NCI-H2227 (cell line): ENCODE results near the gene R3HDM2.
A peak's percentile ranks its signal among the peaks of the same experiment; 100 is the strongest.

ENCODE experiments used
- DNase-seq: peaks from one replicate; lab custom pipeline; 2025; ENCODE audit not compliant: unreplicated experiment; lab: John Stamatoyannopoulos, UW

R3HDM2 gene

GRCh38 chr12:57430931-57431566, at the start of gene R3HDM2:
Gene R3HDM2, minus strand, starts transcription at chr12:57431043. Its CDS starts 120,615 bp downstream, at chr12:57310428.
- peak; percentile 94 for DNase-seq

DNA sequence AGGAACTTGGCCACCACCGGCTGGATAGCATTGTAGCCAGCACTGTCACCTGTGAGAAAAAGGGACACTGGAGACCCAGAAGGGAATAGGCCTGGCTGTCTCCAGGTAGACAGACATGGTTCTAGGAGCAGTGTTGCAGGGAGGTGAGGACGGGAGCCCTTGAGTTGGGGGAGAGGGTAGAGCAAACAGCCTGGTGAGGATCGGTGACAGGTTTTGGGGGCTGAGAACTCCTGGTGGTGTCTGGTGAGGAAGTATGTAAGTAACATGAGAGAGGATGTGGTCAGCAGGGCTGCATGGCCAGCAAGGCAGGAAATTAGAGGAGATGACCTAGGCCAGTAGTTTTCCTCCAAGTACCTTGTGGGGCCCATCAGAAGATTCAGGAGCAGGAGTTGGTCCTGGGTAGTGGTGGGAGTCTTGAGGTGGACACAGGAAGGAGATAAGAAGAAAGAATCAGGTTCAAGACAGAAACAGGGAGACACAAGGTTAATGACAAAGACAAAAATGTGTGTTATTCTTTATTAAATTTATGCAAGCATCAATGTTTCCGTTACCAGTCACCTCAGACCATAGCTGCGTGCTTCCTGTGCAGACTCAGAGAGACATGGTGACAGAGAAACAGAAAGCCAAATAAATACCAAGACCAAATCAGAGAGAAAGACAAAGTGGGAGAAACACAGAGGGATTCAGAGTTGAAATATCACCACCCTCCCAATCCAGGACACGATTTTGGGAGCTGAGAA, 48.7 kb upstream of the R3HDM2 start, which contains the start of gene ARHGAP9:
ARHGAP9 (minus strand) TSS at position 491 of the 740 bp plus-strand sequence; CDS start at position 31, 460 bp downstream.
- no peak for DNase-seq

GRCh38 chr12:57479043-57479375, 48.2 kb upstream of the R3HDM2 start:
- no peak for DNase-seq

GRCh38 chr12:57477710-57478681, 47.2 kb upstream of the R3HDM2 start:
- DNase-seq, result no peak

DNA sequence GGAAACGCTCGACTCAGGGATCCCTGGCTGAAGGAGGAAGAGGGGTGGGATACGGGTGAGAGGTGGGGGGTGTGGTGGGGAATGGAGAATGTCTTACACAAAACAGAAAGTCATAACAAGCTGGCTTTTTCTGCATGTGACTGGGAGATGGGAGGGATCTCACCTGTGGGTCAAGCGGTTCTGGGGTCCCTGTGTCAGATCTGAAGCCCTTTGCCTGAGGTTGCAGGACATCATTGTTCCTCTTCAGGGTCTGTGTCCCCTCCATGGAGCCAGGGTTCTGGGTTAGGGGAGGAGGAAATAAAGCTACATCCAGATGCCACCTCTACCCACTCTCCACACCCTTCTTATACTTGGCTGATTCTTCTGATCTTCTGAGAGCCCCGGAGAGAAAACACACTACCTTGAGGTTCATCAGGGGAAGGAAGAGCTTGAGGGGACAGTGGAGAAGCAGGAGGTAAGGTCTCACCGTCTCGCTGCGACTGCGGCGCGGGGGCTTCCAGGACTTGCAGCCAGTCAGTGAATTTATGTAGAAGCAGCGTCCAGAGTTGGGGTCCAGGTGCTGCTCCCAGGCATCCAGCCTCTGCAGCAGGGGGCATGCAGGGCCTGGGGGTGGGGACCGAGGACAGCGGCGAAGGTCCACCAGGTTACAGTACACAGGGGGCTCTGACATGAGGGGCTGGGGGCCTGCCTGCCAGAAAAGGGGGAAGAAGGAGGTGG, 46.3 kb upstream of the R3HDM2 start:
- DNase-seq, result no peak

GRCh38 chr12:57476162-57476992, 45.5 kb upstream of the R3HDM2 start:
- DNase-seq, result no peak

DNA sequence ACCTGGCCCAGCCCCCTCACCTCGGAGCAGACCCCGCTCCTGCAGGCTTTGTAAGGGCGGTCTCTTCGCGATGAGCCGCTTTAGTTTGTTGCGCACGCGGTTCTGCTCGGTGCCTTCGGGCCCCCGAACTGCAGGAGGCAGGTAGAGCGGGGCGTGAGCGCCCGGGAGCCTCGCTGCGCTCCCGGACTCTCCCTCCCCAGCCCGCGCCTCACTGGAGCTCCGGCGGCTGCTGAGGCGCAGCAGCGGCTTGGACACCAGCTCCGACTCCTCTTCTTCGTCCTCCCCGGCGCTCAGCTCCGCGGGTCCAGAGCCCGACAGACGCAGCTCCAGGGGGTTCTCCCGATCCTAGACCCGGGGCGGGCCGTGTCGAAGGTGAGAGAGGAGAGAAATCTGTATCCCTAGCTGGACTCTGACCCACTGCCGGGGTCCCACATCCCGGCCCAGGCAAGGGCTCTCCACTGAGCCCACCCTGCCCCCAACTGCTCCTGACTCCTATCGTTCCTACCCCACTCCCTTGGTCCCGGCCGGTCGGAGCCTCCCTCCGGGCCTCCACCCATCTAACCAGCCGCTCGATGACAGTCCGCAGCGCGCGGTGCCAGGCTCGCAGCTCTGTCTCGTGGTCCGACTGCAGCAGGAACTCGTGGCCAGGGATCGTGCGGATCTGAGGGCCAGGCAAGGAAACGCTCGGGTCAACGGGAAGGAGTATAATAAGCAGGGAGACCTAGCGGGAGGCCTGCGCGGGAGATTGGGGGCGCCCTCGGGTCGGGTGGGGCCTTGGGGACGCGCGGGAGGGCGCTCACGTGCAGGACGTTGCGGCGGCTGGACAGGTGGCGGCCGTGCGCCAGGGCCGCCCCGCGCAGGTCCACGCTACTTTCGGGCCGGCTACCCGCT, 44.7 kb upstream of the R3HDM2 start:
- peak; percentile 14 for DNase-seq

DNA sequence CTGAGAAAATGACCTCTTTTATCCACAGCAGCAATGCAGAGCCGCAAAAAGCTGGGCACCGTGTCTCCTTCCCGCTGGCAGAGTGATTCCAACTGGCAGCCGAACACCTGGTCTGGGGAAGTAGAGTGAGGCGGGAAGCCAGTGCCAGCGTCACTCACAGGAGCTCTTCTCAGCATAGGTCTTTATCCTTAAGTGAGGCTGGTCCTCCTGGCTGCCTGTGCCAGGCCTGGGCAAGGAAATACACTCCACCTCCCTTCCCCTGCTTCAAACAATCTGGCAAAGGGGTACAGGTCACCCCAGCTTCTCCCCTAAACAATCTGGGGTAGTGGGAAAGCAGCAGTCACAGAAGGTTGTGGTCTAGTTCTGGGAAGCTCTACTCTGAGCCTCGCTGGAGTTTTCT, 44.0 kb upstream of the R3HDM2 start:
- DNase-seq, result no peak

GRCh38 chr12:57474430-57474829, 43.6 kb upstream of the R3HDM2 start:
- DNase-seq, result no peak

DNA sequence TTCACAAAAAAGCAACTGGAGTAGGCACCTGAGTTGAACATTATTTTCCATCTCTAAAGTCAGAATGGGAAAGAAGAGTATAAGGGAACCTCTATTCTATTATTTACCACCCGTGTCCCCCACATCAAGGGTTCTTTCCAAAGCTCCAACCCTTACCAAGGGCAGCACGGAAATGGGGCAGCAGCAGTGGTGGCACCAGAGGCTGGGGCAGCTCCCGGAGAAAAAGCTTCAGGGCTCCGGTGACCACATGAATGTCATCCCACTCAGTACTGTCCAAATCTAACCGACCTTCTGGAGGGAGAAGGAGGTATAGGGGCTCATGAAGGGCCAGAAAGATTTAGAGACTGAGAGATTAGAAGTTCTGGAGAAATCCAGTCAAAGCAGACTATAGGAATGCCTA, 43.0 kb upstream of the R3HDM2 start:
- no peak for DNase-seq

DNA sequence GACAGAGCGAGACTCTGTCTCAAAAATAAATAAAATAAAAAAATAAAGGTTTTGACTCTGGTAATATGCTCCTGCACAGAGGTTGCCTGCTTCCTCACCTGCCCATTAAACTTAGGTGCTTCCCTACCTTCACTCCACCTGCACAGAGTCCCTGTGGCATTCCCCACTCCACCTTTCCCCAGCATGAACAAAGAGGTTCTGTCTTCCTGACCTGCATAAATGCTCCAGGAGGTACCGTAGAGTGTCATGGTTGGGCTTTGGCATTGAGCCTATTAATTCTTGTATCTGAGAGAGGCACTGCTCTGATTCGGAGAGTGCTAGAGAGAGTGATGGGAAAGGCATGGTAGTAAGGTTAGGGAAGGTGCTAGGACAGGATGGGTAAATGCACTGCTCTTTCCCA, 42.5 kb upstream of the R3HDM2 start:
- DNase-seq, result no peak

- DNase-seq, result no peak
Measured at GRCh38 chr12:57472391-57472790, 41.5 kb upstream of the R3HDM2 start.

- DNase-seq, result no peak
Measured at GRCh38 chr12:57471661-57472060, 40.8 kb upstream of the R3HDM2 start.

DNA sequence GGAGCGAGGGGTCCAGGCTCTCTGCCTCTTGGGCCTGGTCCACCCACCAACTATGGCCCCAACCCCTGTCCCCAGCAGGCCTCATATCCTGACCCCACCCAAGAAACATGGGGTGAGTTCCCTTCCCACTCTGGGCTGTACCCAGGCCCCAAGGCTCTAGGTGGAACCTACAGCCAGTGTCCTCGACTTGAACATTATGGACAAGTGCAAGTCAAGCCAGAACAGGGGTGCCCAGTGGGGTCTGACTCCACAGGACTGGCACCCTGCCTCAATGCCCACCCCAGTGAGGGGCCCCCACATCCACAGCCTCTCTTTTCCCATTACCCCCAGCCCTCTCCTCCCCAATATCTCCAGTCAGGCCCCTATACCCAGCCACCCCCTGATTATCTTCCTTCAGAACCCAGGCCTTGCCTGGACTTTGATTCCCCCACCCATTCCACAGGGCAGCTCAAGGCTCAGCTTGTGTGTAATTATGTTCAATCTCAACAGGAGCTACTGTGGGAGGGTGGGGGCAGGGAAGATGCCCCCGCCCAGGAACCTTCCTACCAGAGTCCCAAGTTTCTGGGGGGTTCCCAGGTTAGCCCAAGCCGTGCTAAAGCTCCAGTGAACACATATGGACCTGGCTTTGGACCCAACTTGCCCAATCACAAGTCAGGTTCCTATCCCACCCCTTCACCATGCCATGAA, 40.3 kb upstream of the R3HDM2 start:
- no peak for DNase-seq

DNA sequence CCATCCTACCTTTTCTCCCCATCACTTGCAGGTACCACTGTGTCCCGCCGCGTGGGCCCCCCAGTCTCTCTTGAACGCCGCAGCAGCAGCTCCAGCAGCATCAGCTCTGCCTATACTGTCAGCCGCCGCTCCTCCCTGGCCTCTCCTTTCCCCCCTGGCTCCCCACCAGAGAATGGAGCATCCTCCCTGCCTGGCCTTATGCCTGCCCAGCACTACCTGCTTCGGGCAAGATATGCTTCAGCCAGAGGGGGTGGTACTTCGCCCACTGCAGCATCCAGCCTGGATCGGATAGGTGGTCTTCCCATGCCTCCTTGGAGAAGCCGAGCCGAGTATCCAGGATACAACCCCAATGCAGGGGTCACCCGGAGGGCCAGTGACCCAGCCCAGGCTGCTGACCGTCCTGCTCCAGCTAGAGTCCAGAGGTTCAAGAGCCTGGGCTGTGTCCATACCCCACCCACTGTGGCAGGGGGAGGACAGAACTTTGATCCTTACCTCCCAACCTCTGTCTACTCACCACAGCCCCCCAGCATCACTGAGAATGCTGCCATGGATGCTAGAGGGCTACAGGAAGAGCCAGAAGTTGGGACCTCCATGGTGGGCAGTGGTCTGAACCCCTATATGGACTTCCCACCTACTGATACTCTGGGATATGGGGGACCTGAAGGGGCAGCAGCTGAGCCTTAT, 39.6 kb upstream of the R3HDM2 start:
- DNase-seq, result no peak

- DNase-seq, result no peak
Measured at GRCh38 chr12:57469296-57470164, 38.7 kb upstream of the R3HDM2 start.

DNA sequence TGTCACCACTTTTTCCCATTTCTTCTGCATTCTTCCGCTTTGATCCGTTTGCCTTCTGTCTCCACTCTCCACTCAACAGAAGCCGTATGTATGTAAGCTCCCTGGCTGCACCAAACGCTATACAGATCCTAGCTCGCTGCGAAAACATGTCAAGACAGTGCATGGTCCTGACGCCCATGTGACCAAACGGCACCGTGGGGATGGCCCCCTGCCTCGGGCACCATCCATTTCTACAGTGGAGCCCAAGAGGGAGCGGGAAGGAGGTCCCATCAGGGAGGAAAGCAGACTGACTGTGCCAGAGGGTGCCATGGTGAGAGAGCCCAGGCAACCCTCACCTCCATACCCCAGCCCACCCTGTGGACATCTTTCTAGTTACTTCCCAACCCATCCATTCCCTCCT, 37.1 kb upstream of the R3HDM2 start:
- DNase-seq, result no peak
